Smooth muscle cell (in vitro differentiated cells): ENCODE measurements around the gene TRUB1. TPM values are rescaled to one million over a fixed set of nuclear protein-coding genes. Genes with fewer than 3 reads are reported as not detected.

ENCODE experiments used
- DNase-seq: peaks from one replicate; lab custom pipeline; 2025; ENCODE audit not compliant: unreplicated experiment; lab: John Stamatoyannopoulos, UW
- H2AFZ ChIP-seq: fragments of 200-600 bp; sonication (generic); 2 replicates; pipeline ENCODE4 v1.6.0; 2016; ENCODE audit warnings: antibody characterized with exemption, low read depth, mild to moderate bottlenecking
- H3F3A ChIP-seq: fragments of 200-600 bp; sonication (generic); 2 replicates; pipeline ENCODE4 v1.6.0; 2017; ENCODE audit warnings: antibody characterized with exemption, low read depth
- H3K27ac ChIP-seq: fragments of 200-600 bp; sonication (generic); 2 replicates; pipeline ENCODE4 v1.5.1; 2016; ENCODE audit warnings: low read depth, mild to moderate bottlenecking
- H3K27me3 ChIP-seq: fragments of 200-600 bp; sonication (generic); 2 replicates; pipeline ENCODE4 v1.6.1; 2016; ENCODE audit warnings: low read depth, mild to moderate bottlenecking
- H3K36me3 ChIP-seq: fragments of 200-600 bp; sonication (generic); 2 replicates; pipeline ENCODE4 v1.5.1; 2016; ENCODE audit warnings: low read depth
- H3K4me1 ChIP-seq: fragments of 200-600 bp; sonication (generic); 2 replicates; pipeline ENCODE4 v1.5.1; 2016; ENCODE audit warnings: low read depth
- H3K4me2 ChIP-seq: fragments of 200-600 bp; sonication (generic); 2 replicates; pipeline ENCODE4 v1.6.0; 2016; ENCODE audit warnings: mild to moderate bottlenecking
- H3K4me3 ChIP-seq: fragments of 200-600 bp; sonication (generic); 2 replicates; pipeline ENCODE4 v1.5.1; 2016; ENCODE audit warnings: mild to moderate bottlenecking
- H3K79me2 ChIP-seq: fragments of 200-600 bp; sonication (generic); 2 replicates; pipeline ENCODE4 v1.6.0; 2016; ENCODE audit warnings: low read depth, mild to moderate bottlenecking
- H3K9ac ChIP-seq: fragments of 200-600 bp; sonication (generic); 2 replicates; pipeline ENCODE4 v1.6.0; 2016; ENCODE audit warnings: low read depth
- H3K9me3 ChIP-seq: fragments of 200-600 bp; sonication (generic); replicated peaks from 2 replicates; pipeline ENCODE4 v1.5.1; 2016; ENCODE audit warnings: low read depth
- H4K20me1 ChIP-seq: fragments of 200-600 bp; sonication (generic); 2 replicates; pipeline ENCODE4 v1.6.0; 2016; ENCODE audit warnings: low read depth
- CTCF ChIP-seq: fragments of 200-600 bp; sonication (generic); IDR thresholded peaks from 2 replicates; pipeline ENCODE4 v1.5.1; 2017; ENCODE audit warnings: borderline replicate concordance, mild to moderate bottlenecking, antibody characterized with exemption; ENCODE audit not compliant: insufficient read depth, poor library complexity, severe bottlenecking
- WGBS: methylation state at CpG from one replicate; pipeline ENCODE4 v1.1.7; 2016; ENCODE audit warnings: low lambda C conversion rate; 5-methylcytosine and 5-hydroxymethylcytosine counted together
- polyA plus RNA-seq: library from polyadenylated mRNA; unstranded; fragments of >200 nt; fragmentation: Nextera tagmentation; extraction: Ambion mirVana; gene quantifications from 2 replicates; pipeline ENCODE4 v1.2.1, GENCODE V29; 2016
- total RNA-seq: library from RNA; depleted of rRNA; stranded (reverse); fragments of >200 nt; gene quantifications from 2 replicates; pipeline ENCODE4 v1.2.3, GENCODE V29; 2014

Gene TRUB1
- total and polyA plus RNA-seq, 2 experiments from 2014 or later = 10.8 to 25.4 TPM

GRCh38 chr10:114911801-114912469, 26.1 kb upstream of the TRUB1 start:
- WGBS = 67% methylated on average over 5 of the region's 5 CpGs
- no peak for TF ChIP-seq CTCF

GRCh38 chr10:114912470-114912859, 25.5 kb upstream of the TRUB1 start:
- Histone ChIP-seq H3K9me3 (no peaks in the 10 kb centered on the region), H3K4me3 (no peak overlapping the region), H3F3A (no peaks in the 10 kb centered on the region), H3K4me2 (no peak overlapping the region), H3K36me3 (no peaks in the 10 kb centered on the region), H3K79me2 (no peaks in the 10 kb centered on the region), H3K27me3 (no peaks in the 10 kb centered on the region), H3K4me1 (peaks cover 24% of the 10 kb centered on the region), H3K27ac (no peak overlapping the region), H2AFZ (no peak overlapping the region), H3K9ac (no peak overlapping the region), H4K20me1 (no peaks in the 10 kb centered on the region)
- 93% methylated on average over 2 of the region's 2 CpGs for WGBS
- TF ChIP-seq CTCF = no peak
- no peak for DNase-seq

More at GRCh38 chr10:114911801-114912469, 26.1 kb upstream of the TRUB1 start:
- no peak overlapping the region for H3K4me2 ChIP-seq
- no peaks in the 10 kb centered on the region for H3K36me3 ChIP-seq
- H3K79me2 ChIP-seq = no peaks in the 10 kb centered on the region
- H3K9me3 ChIP-seq = no peaks in the 10 kb centered on the region
- H3F3A ChIP-seq = no peaks in the 10 kb centered on the region
- H2AFZ ChIP-seq = no peak overlapping the region
- no peak overlapping the region for H3K9ac ChIP-seq
- DNase-seq = no peak
- peaks cover 24% of the 10 kb centered on the region for H3K4me1 ChIP-seq
- H3K27ac ChIP-seq = no peak overlapping the region
- no peak overlapping the region for H3K4me3 ChIP-seq
- no peaks in the 10 kb centered on the region for H4K20me1 ChIP-seq
- H3K27me3 ChIP-seq = no peaks in the 10 kb centered on the region

GRCh38 chr10:114914560-114914959, 23.4 kb upstream of the TRUB1 start:
- no peak overlapping the region for H3K9ac ChIP-seq
- no peaks in the 10 kb centered on the region for H3K9me3 ChIP-seq
- no peaks in the 10 kb centered on the region for H4K20me1 ChIP-seq
- WGBS = 79% methylated on average over 3 of the region's 3 CpGs
- no peaks in the 10 kb centered on the region for H3K79me2 ChIP-seq
- peak overlapping the region; percentile 66 for H2AFZ ChIP-seq
- no peak overlapping the region for H3K4me3 ChIP-seq
- no peak overlapping the region for H3K4me2 ChIP-seq
- H3F3A ChIP-seq = peaks cover 3% of the 10 kb centered on the region
- H3K36me3 ChIP-seq = no peaks in the 10 kb centered on the region
- H3K27me3 ChIP-seq = no peaks in the 10 kb centered on the region
- no peak for DNase-seq
- H3K4me1 ChIP-seq = peaks cover 32% of the 10 kb centered on the region
- peak overlapping the region; percentile 11 for H3K27ac ChIP-seq
- no peak for TF ChIP-seq CTCF

GRCh38 chr10:114915294-114915693, 22.7 kb upstream of the TRUB1 start:
- Histone ChIP-seq H3K36me3 (no peaks in the 10 kb centered on the region), H2AFZ (peak overlapping the region; percentile 43), H3K27ac (peak overlapping the region; percentile 11), H3K27me3 (no peaks in the 10 kb centered on the region), H3K4me3 (no peak overlapping the region), H3K9me3 (no peaks in the 10 kb centered on the region), H3K4me2 (no peak overlapping the region), H3K79me2 (no peaks in the 10 kb centered on the region), H3K4me1 (peaks cover 32% of the 10 kb centered on the region), H3K9ac (no peak overlapping the region), H3F3A (peaks cover 3% of the 10 kb centered on the region), H4K20me1 (no peaks in the 10 kb centered on the region)
- TF ChIP-seq CTCF = no peak
- DNase-seq = no peak
- WGBS = 32% methylated on average over 2 of the region's 2 CpGs
